Naive B cell (primary cell): Measurements from ENCODE around the gene TMEM54. TPM values are rescaled to one million over a fixed set of nuclear protein-coding genes. Genes with fewer than 3 reads are reported as not detected.

Experiments
- ATAC-seq, 2 donors: fragments of 150-1000 bp; cut with Tn5 transposase; 2 replicates each; pipeline ENCODE4 v1.10.0; 2021; ENCODE audit warnings: low read depth in 2 of 2, mild to moderate bottlenecking in 2 of 2, moderate library complexity in 2 of 2
- DNase-seq: peaks from one replicate; pipeline ENCODE4 v3.0.0; 2022
- H3K27ac Mint-ChIP-seq, 6 donors: one replicate each; pipeline ENCODE4 v1.8.0; 2020 to 2022; ENCODE audit warnings: mild to moderate bottlenecking in 6 of 6, mixed read lengths in 6 of 6, moderate library complexity in 5 of 6, inconsistent platforms in 2 of 6
- H3K27me3 Mint-ChIP-seq, 3 donors: one replicate each; pipeline ENCODE4 v1.8.0; 2021 to 2022; ENCODE audit warnings: mixed read lengths in 3 of 3, mild to moderate bottlenecking in 1 of 3
- H3K36me3 Mint-ChIP-seq, 2 donors: one replicate each; pipeline ENCODE4 v1.8.0; 2020 to 2022; ENCODE audit warnings: mixed read lengths in 2 of 2, inconsistent platforms in 1 of 2, mild to moderate bottlenecking in 1 of 2
- H3K4me1 Mint-ChIP-seq, 3 donors: one replicate each; pipeline ENCODE4 v1.8.0; 2020 to 2022; ENCODE audit warnings: mixed read lengths in 3 of 3, inconsistent platforms in 1 of 3, mild to moderate bottlenecking in 1 of 3, moderate library complexity in 1 of 3
- H3K4me3 Mint-ChIP-seq, 8 donors: one replicate each; pipeline ENCODE4 v1.8.0; 2020 to 2022; ENCODE audit warnings: mild to moderate bottlenecking in 8 of 8, mixed read lengths in 8 of 8, moderate library complexity in 8 of 8, inconsistent platforms in 2 of 8
- H3K9me3 Mint-ChIP-seq, 7 donors: one replicate each; pipeline ENCODE4 v1.8.0; 2020 to 2022; ENCODE audit warnings: mixed read lengths in 7 of 7, mild to moderate bottlenecking in 5 of 7, inconsistent platforms in 2 of 7, moderate library complexity in 1 of 7
- polyA plus RNA-seq, 6 donors: library from polyadenylated mRNA; unstranded; fragments of 300-500 nt; fragmentation: Illumina TruSeq; gene quantifications; one replicate each; pipeline ENCODE4 v1.2.3, GENCODE V29; 2021; ENCODE audit warnings: low read depth in 6 of 6

The TMEM54 gene
- polyA plus RNA-seq, 6 donors from 2014 or later, result not detected

GRCh38 chr1:32888134-32888533, 13.1 kb downstream of the TMEM54 start:
- DNase-seq (no peak), ATAC-seq (no peak)
- Mint-ChIP-seq H3K4me1 (peaks cover 20 to 31% (median 22%) of the 10 kb centered on the region in 3 donors), H3K4me3 (no peak overlapping the region), H3K36me3 (peaks cover 0 to 18% of the 10 kb centered on the region in 2 donors), H3K9me3 (peaks cover 0 to 6% (median 3%) of the 10 kb centered on the region in 7 donors), H3K27ac (no peak overlapping the region), H3K27me3 (peaks cover 59 to 97% (median 96%) of the 10 kb centered on the region in 3 donors)

GRCh38 chr1:32887623-32888022, 13.6 kb downstream of the TMEM54 start:
- peak overlapping the region in 4 of 8 donors; percentile 3 to 25 (median 17) for H3K4me3 Mint-ChIP-seq
- H3K36me3 Mint-ChIP-seq, result peaks cover 0 to 17% of the 10 kb centered on the region in 2 donors
- peaks cover 57 to 92% (median 92%) of the 10 kb centered on the region in 3 donors for H3K27me3 Mint-ChIP-seq
- H3K9me3 Mint-ChIP-seq, result peaks cover 0 to 6% (median 3%) of the 10 kb centered on the region in 7 donors
- no peak for DNase-seq
- H3K27ac Mint-ChIP-seq, result no peak overlapping the region
- ATAC-seq, result no peak
- H3K4me1 Mint-ChIP-seq, result peaks cover 18 to 28% (median 21%) of the 10 kb centered on the region in 3 donors

- Mint-ChIP-seq H3K4me3 (peak overlapping the region in 1 of 8 donors; percentile 12), H3K4me1 (peaks cover 11 to 21% (median 15%) of the 10 kb centered on the region in 3 donors), H3K27ac (no peak overlapping the region), H3K27me3 (peaks cover 50 to 91% (median 86%) of the 10 kb centered on the region in 3 donors), H3K9me3 (no peaks in the 10 kb centered on the region), H3K36me3 (peaks cover 0 to 10% of the 10 kb centered on the region in 2 donors)
- DNase-seq (no peak), ATAC-seq (no peak)
Measured at GRCh38 chr1:32886828-32887414, 14.3 kb downstream of the TMEM54 start.

DNA sequence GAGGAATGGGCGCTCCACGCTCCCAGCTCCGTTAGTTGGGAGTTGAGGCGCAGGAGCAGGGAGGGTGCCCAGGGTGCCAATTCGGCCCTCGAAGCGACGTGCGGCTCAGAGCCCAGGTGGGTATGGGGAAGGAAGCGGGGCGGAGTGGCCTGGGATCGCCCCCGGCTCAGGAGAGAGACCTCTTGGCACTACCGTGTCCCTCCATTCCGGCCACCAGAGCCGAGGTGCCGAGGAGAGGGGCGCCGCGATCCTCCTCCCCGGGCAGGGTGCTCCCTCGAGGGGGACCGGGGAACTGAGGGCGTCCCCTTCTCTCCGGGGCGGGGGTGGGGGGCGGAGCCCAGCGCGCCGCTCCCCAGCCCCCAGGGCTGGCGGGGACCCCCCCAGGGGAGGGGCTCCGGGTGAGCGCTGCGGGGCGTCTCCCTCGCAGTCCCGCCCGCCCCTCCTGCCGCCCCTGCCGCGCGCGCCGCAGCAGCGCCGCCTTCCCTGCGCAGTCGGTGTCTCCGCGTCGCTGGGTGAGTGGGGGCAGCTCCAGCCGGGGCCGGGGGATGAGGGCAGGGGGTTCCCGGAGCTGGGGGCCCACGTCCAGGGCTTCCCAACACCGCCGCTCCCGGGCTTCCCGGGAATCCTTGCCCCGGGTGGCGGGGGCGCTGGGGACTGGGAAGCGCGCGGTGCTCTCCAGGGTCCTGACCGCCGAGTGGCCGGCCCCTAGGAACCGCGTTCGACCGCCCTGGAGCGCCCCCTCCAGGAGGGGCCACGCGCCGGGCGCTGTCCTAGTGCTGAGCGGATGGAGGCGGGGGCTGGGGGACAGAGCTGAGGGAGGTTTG, 15.0 kb downstream of the TMEM54 start, which contains the start of gene HPCA:
Gene HPCA, plus strand, starts transcription at position 488 of the 824 bp plus-strand sequence. CDS start 2,408 bp downstream, outside the sequence.
- Mint-ChIP-seq H3K4me3 (peak within 1 kb of the TSS in 3 of 8 donors; percentile 14 to 79 (median 59)), H3K27me3 (peaks cover 48 to 89% (median 86%) of the 10 kb centered on the region in 3 donors), H3K36me3 (peaks cover 0 to 8% of the 10 kb centered on the region in 2 donors), H3K9me3 (no peaks in the 10 kb centered on the region), H3K27ac (no peak within 1 kb of the TSS), H3K4me1 (peaks cover 10 to 20% (median 15%) of the 10 kb centered on the region in 3 donors)
- DNase-seq, result no peak
- ATAC-seq, result peak; percentile 64 to 67

- ATAC-seq (no peak), DNase-seq (no peak)
- peaks cover 0 to 8% of the 10 kb centered on the region in 2 donors for H3K36me3 Mint-ChIP-seq
- peak overlapping the region in 3 of 8 donors; percentile 14 to 79 (median 59) for H3K4me3 Mint-ChIP-seq
- no peak overlapping the region for H3K27ac Mint-ChIP-seq
- peaks cover 10 to 20% (median 15%) of the 10 kb centered on the region in 3 donors for H3K4me1 Mint-ChIP-seq
- peaks cover 49 to 89% (median 86%) of the 10 kb centered on the region in 3 donors for H3K27me3 Mint-ChIP-seq
- no peaks in the 10 kb centered on the region for H3K9me3 Mint-ChIP-seq
Measured at GRCh38 chr1:32885676-32886003, 15.5 kb downstream of the TMEM54 start.

GRCh38 chr1:32884726-32885125, 16.5 kb downstream of the TMEM54 start:
- no peak for DNase-seq
- Mint-ChIP-seq H3K9me3 (no peaks in the 10 kb centered on the region), H3K27me3 (peaks cover 42 to 82% (median 78%) of the 10 kb centered on the region in 3 donors)

GRCh38 chr1:32884032-32884372, 17.2 kb downstream of the TMEM54 start:
- Mint-ChIP-seq H3K36me3 (peaks cover 0 to 8% of the 10 kb centered on the region in 2 donors), H3K27ac (no peak overlapping the region), H3K4me1 (peaks cover 10 to 20% (median 15%) of the 10 kb centered on the region in 3 donors), H3K9me3 (no peaks in the 10 kb centered on the region), H3K27me3 (peaks cover 34 to 74% (median 71%) of the 10 kb centered on the region in 3 donors), H3K4me3 (no peak overlapping the region)
- ATAC-seq, result no peak
- no peak for DNase-seq

More at GRCh38 chr1:32884726-32885125, 16.5 kb downstream of the TMEM54 start:
- no peak for ATAC-seq
- Mint-ChIP-seq H3K36me3 (peaks cover 0 to 8% of the 10 kb centered on the region in 2 donors), H3K4me3 (no peak overlapping the region), H3K4me1 (peaks cover 10 to 20% (median 15%) of the 10 kb centered on the region in 3 donors), H3K27ac (no peak overlapping the region)

DNA sequence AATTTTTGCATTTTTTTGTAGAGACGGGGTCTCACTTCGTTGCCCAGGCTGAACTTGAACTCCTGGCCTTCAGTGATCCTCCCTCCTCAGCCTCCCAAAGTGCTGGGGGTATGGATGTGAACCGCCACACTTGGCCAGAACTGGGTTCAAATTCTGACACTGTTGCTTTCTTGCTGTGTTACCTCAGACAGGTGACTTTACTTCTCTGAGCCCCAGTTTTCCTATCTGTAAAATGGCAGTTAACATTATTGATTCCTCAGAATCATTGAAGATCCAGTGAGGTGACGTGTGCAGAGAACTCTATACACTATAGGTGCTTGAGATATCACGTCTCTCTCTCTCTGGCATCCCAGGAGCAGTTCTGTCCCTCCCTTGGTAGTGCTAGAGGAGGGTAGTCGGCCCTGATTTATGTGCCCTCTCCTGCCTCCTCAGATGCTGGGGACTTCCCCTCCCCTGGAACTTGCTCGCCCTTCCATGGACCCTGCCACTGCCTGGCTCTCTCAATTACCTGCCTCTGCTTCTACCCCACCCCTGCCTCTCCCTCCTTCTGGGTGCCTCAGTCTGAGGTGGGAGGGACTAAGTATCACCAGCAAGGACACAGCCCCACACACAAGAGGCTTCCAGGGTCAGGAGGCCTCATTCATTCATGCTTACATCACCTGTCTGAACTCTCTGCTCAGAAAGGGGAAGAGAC, 17.7 kb downstream of the TMEM54 start:
- ATAC-seq (no peak), DNase-seq (no peak)
- no peaks in the 10 kb centered on the region for H3K9me3 Mint-ChIP-seq

GRCh38 chr1:32881871-32882850, 19.0 kb downstream of the TMEM54 start:
- no peak for DNase-seq
- H3K4me1 Mint-ChIP-seq, result peaks cover 10 to 14% (median 12%) of the 10 kb centered on the region in 3 donors
- H3K27me3 Mint-ChIP-seq, result peaks cover 28 to 65% (median 60%) of the 10 kb centered on the region in 3 donors
- H3K9me3 Mint-ChIP-seq, result no peaks in the 10 kb centered on the region
- peaks cover 0 to 8% of the 10 kb centered on the region in 2 donors for H3K36me3 Mint-ChIP-seq
- ATAC-seq, result no peak
- H3K27ac Mint-ChIP-seq, result no peak overlapping the region
- H3K4me3 Mint-ChIP-seq, result no peak overlapping the region

More for the DNA sequence above, 17.7 kb downstream of the TMEM54 start:
- H3K4me3 Mint-ChIP-seq, result no peak overlapping the region
- H3K4me1 Mint-ChIP-seq, result peaks cover 10 to 20% (median 15%) of the 10 kb centered on the region in 3 donors
- H3K27me3 Mint-ChIP-seq, result peaks cover 31 to 69% (median 66%) of the 10 kb centered on the region in 3 donors
- peak overlapping the region in 2 of 6 donors; percentile 1 to 33 for H3K27ac Mint-ChIP-seq
- peaks cover 0 to 8% of the 10 kb centered on the region in 2 donors for H3K36me3 Mint-ChIP-seq

DNA sequence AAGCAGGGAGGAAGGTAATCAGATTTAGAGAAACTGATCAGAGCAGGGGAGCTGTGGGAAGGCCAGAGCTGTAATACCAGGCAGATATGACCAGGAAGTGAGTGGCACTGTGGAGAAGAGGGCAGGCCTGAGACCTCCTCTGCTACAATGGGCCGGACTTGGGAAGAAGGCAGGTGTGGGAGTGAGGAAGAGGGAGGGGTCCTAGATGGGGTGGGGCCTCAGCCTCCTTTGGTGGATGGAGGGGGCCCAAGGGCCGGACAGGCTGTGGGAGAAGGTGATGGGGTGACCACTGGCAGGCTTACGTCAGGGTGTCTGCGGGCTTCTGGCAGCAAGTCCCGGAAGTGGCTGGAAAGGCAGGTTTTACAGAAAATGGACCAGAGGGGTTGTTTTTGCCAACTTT, 19.9 kb downstream of the TMEM54 start:
- Mint-ChIP-seq H3K9me3 (no peaks in the 10 kb centered on the region), H3K4me1 (peaks cover 11 to 12% (median 11%) of the 10 kb centered on the region in 3 donors)
- DNase-seq, result no peak

DNA sequence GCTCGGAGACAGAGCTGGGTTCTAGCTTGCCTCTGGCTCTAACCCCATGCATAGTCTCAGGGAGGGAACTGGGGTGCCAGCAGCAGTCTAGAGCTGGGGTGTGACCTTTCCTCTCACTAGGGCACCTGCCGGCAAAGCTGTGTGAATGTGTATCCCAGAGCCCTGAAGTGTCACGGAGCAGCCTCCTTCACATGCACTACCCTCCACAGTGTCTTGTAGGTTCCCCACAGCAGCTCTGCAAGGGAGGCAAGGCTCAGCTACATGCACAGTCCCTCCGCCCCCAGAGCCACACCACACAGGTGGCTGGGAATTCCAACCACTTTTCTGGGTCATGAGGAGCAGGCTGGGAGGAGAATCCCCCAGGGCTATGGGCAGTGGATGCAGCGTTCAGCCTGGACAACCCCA, 22.6 kb downstream of the TMEM54 start:
- H3K9me3 Mint-ChIP-seq, result no peaks in the 10 kb centered on the region
- no peaks in the 10 kb centered on the region for H3K36me3 Mint-ChIP-seq
- peaks cover 8 to 15% (median 15%) of the 10 kb centered on the region in 3 donors for H3K4me1 Mint-ChIP-seq
- no peak for ATAC-seq
- DNase-seq, result no peak
- H3K27ac Mint-ChIP-seq, result no peak overlapping the region
- H3K27me3 Mint-ChIP-seq, result peaks cover 27 to 46% (median 46%) of the 10 kb centered on the region in 3 donors
- H3K4me3 Mint-ChIP-seq, result no peak overlapping the region

More for the DNA sequence above, 19.9 kb downstream of the TMEM54 start:
- Mint-ChIP-seq H3K36me3 (peaks cover 0 to 8% of the 10 kb centered on the region in 2 donors), H3K27ac (peak overlapping the region in 1 of 6 donors; percentile 50), H3K27me3 (peaks cover 25 to 58% (median 53%) of the 10 kb centered on the region in 3 donors), H3K4me3 (no peak overlapping the region)
- no peak for ATAC-seq

- no peak overlapping the region for H3K27ac Mint-ChIP-seq
- no peak for DNase-seq
- H3K27me3 Mint-ChIP-seq, result peaks cover 22 to 42% (median 41%) of the 10 kb centered on the region in 3 donors
- no peak overlapping the region for H3K4me3 Mint-ChIP-seq
- peaks cover 8 to 15% (median 13%) of the 10 kb centered on the region in 3 donors for H3K4me1 Mint-ChIP-seq
- no peaks in the 10 kb centered on the region for H3K9me3 Mint-ChIP-seq
- no peak for ATAC-seq
- H3K36me3 Mint-ChIP-seq, result no peaks in the 10 kb centered on the region
Measured at GRCh38 chr1:32878183-32878582, 23.0 kb downstream of the TMEM54 start.
